CD4-positive, alpha-beta T cell treated with Interleukin-15 for 4 hours (primary cell): ENCODE data around the gene APOM.

Experiments
- DNase-seq: peaks from one replicate; pipeline ENCODE4 v3.0.0-alpha.2; 2020; ENCODE audit warnings: low spot score

Gene APOM

DNA sequence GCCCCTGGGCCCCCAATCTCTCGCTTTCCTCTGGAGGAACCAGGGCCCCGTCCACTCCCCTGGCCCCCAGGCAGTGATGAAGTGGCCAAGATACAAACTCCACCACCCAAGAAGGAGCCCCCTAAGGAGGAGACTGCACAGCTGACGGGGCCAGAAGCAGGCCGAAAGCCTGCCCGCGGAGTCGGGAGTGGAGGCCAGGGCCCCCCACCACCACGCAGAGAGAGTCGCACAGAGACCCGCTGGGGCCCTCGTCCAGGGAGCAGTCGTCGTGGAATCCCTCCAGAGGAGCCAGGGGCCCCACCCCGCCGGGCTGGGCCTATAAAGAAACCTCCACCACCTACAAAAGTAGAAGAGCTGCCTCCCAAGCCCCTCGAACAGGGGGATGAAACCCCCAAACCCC, 24.5 kb upstream of the APOM start:
- no peak for DNase-seq

DNA sequence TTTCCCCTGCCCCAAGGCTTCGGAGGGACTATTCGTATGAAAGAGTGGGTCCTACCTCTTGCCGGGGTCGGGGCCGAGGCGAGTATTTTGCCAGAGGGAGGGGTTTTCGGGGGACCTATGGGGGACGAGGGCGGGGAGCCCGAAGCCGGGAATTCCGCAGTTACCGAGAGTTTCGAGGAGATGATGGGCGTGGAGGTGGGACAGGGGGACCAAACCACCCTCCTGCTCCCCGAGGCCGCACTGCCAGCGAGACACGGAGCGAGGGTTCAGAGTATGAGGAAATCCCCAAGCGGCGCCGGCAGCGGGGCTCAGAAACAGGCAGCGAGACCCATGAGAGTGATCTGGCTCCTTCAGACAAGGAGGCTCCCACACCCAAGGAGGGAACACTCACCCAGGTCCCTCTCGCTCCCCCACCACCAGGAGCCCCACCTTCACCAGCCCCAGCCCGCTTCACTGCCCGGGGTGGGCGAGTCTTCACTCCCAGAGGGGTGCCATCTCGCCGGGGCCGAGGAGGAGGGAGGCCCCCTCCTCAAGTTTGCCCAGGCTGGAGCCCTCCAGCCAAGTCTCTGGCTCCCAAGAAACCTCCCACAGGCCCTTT, 23.9 kb upstream of the APOM start:
- no peak for DNase-seq

DNA sequence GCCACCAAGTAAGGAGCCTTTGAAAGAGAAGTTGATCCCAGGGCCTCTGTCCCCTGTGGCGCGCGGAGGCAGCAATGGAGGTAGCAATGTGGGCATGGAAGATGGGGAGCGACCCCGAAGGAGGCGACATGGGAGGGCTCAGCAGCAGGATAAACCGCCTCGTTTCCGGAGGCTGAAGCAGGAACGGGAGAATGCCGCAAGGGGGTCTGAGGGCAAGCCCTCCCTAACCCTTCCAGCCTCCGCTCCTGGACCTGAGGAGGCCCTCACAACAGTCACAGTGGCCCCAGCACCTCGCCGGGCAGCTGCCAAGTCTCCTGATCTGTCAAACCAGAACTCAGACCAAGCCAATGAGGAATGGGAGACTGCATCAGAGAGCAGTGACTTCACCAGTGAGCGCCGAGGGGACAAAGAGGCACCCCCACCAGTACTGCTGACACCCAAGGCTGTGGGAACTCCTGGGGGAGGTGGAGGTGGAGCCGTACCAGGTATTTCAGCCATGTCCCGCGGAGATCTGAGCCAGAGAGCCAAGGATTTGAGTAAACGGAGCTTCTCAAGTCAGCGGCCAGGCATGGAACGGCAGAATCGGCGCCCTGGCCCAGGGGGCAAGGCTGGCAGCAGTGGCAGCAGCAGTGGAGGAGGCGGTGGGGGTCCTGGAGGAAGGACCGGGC, 23.3 kb upstream of the APOM start:
- no peak for DNase-seq

DNA sequence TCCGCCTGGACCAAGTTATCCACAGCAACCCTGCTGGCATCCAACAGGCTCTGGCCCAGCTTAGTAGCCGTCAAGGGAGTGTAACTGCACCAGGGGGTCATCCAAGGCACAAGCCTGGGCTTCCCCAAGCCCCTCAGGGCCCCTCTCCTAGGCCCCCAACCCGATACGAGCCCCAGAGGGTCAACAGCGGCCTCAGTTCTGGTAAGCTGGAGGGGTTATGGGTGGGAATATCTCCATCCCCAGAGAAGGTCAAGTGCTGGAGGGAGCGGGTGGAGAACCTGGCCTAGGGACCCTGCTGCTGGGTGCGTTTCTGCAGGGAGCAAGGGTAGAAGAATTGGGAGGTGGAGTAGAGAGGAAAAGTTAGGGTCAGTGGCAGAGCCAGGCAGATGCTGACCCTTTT, 22.2 kb upstream of the APOM start:
- no peak for DNase-seq

DNA sequence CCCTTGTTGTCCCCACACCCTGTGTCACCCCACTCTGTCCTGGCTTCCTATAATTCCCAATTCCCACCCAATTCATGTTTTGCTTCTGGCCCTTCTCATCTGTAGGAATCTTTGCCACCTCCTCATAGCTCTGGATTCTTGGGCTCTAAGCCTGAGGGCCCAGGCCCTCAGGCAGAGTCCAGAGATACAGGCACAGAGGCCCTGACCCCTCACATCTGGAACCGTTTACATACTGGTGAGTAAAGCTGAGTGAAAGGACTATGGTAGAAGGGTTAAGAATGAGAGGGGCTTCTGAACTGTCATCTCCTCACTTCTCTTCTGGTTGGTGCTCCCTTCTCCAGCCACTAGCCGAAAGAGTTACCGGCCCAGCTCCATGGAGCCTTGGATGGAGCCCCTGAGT, 21.6 kb upstream of the APOM start:
- DNase-seq: no peak

DNA sequence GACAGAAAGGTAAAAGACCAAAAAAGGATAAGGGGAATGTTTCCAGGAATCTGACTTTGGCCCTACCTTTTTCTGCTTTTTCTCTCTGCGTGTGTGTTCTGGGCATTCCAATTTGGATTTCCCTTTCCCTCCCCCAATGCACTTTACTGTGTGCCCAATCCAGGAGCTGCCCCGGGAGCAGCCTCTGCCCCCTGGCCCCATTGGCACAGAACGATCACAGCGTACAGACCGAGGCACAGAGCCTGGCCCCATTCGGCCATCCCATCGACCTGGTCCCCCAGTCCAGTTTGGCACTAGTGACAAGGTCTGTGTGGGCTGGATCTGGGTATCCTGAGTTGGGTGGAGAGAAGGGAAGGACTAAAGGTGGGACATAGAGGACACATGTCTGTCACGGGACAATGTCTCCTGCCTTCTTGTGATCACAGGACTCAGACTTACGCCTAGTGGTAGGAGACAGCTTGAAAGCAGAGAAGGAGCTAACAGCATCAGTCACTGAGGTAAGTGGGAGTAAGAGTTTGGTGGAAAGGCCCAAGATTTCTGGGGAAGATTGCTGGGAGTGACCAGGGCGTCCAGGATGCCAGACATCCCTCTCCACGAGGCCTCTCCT, 20.6 kb upstream of the APOM start:
- no peak for DNase-seq

DNA sequence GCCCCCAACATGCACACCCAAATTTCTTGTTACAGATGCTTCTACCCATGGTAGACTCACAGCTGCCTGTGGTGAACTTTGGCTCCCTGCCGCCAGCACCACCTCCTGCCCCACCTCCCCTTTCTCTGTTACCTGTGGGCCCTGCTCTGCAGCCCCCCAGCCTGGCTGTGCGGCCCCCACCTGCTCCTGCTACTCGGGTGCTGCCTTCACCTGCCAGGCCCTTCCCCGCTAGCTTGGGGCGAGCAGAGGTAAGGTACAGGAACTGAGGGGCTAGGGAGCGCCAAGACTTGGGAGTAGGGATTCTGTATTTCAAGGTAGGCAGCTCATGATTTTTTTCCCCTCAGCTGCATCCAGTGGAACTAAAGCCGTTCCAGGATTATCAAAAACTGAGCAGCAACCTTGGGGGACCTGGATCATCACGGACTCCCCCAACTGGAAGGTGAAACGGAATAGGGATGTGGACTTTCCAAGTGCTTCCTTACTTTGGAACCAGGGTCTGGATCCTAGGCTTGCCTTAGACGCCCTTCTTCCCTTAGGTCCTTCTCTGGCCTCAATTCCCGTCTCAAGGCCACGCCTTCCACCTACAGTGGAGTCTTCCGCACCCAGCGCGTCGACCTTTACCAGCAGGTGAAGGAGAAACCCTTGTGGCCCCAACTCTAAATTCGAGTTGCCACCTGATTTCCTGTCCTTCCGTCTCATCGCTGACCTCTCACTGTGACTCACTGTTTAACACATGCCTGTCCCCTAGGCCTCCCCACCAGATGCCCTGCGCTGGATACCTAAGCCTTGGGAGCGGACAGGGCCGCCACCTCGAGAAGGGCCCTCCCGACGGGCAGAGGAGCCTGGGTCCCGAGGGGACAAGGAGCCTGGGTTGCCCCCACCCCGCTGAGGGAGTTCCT, 18.7 kb upstream of the APOM start:
- DNase-seq: no peak

DNA sequence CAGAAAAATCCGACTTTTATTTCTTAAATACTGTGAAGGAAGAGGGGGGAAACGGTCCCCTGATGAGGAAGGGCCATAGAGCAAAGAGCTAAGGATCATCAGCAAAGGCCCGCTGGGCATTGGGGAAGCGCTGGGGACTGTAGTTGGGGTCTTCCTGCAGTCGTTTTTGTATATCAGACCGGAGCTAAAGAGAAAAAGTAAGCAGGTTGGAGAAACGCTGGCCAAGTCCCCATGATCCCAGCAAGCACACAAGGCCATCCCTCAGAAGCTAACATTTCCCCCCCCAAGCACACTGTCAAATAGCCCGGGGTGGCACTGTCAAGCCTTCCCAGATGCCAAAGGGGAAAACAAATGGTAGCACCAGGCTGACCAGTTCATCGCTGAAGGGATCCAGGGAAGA, 16.7 kb upstream of the APOM start:
- DNase-seq: no peak

DNA sequence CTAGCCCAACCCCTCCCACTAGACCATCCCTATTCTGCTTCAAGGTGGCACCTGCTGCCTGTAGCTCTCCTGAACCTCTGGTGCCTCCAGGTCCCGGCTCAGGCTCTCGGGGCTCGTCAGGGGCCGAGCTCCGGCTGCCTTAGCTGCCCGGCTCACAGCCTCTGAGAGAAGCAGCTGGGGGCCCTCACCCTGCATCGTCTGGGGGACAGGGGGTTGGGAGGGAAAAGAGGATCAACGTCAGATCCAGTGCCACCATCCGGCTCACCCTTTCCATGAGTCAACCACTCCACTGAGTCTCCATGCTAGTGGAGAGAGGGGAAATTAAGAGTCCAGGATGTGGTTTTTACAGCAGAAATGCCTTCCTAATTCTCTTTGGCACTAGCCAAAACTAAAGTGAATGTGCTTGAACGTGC, 16.2 kb upstream of the APOM start:
- no peak for DNase-seq

DNA sequence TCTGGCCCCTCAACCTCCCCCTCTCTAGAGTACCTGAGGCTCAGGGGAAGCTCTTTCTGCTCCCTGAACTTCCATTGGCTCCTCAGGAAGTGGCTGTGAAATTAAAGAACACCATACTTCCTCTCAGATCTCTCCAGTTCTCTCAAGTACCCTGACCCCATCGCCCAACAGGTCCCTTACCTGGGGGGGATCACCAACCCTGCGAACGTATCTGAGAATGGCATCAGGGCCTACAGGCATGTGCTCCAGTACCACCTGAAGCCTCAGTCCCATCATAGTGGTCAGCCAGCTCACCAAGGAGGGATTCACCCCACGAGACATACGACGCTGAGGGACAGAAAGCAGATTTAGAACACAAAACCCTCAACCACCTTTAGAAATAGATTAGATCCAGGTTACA, 15.1 kb upstream of the APOM start:
- no peak for DNase-seq

DNA sequence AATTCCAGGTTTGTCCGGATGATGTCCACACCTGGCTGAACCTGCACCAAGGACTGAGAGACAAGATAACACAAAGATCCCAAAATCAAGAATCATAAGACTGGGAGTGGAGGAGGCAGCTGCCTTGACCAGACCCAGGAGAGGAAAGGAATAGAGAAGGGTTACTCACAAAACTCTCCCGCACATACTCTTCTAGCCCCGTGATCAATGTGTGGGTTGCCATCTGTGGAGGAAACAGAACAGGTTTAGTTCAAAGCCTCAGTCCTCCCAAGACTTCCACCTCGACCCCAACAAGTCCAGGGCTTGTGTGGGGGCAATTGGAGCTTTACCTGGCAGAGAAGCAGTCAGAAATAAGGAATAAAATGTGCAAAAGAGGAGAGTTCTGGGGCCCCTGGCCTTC, 14.3 kb upstream of the APOM start:
- DNase-seq: no peak

DNA sequence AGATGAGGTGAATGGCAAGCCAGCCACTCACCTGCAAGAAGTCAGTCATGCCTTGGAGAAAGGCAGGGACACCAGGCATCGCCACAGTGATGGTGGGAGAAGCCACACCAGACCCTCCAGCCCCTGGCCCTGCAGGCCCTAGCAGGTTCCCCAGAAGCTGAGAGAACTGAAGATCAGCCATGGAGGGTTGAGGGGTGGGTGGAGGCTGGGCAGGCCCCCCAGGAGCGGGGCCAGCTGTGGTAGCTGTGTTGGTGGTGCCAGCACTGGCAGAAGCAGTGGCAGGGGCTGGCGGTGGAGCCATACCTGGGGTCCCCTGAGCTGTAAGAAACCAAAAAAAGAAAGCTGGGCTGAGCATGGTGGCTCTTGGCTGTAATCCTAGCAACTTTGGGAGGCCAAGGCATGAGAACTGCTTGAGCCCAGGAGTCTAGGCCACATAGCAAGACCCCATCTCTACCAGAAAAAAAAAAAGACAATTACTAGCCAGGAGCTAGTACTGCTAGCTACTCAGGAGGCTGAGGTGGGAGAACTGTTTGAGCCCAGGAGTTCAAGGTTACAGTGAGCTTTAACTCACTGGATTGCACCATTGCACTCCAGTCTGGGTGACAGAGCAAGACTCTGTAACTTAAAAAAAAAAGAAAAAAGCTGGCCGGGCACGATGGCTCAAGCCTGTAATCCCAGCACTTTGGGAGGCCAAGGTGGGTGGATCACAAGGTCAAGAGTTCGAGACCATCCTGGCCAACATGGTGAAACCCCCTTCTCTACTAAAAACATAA, 12.7 kb upstream of the APOM start:
- DNase-seq: no peak

DNA sequence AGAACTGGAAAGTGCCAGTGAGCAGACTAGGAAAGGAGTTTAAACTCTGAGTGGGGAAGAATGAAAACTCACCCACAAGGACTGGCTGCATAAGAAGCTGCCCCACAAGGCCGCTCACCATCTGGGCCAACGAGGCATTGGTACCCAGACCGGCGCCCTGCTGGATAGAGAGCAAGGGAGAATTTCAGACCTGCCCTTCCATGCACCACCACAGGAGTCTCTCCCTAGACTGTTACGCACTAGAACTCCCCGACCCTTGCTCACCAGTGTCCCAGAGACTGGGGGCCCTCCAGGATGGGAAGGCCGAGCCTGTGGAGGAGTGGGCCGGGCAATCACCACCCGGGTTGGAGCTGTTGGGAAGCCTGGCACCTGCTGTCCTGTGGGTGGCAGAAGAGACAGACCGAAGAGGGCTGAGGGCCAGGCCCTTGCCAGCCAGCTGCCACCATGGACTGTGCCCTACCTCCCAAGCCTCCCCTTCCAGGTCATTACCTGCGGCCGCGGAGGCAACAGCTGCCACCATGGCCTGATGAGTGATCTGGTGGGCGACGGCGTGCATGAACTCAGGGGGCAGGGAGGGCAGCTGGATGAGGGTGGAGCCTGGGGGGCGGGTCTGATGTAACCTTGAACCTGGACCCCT, 11.8 kb upstream of the APOM start:
- DNase-seq: no peak

DNA sequence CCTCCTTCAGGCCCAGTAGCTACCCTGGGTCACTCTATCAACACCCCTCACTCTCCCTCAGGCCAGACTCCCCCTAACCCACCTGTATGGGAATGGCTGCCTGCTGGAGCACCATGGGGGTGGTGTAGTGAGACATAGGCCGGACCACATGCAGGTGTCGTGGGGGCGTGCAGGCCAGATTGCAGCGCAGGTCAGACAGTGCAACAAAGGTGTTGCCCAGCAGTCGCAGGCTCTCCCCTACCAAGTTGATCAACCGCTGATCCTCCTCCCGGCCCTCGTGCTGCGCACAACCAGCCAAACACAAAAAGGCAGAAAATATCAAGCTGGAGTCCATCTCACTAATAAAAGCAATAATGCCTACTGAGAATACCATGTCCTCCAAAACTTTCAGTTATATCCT, 10.4 kb upstream of the APOM start:
- no peak for DNase-seq

DNA sequence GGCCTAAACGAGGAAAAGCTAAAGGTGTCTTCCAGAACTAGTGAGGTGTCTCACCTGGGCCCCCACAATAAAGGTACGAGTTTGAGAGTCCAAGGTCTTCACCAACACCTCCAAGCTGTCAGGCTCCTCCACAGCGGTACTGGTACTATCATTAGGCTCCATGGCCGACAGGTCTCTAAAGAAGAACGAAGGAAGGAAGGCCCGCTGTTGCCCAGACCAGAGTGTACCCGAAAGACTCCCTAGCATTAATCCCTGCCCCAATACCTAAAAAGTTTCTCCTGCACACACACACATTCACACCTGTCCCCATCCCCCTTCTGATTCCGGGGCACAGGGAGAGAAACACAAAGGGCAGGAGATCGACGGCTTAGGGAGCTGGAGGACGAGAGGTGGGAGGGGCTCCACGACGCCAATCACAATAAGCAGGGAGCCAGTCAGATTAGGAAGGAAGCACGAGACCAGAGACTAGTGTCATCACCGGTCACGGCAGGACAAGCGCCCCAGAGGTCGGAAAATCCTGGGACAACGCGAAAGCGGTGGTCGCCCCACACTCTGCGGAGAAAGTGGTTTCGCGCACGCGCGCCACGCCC, 4.0 kb upstream of the APOM start:
- DNase-seq: no peak

DNA sequence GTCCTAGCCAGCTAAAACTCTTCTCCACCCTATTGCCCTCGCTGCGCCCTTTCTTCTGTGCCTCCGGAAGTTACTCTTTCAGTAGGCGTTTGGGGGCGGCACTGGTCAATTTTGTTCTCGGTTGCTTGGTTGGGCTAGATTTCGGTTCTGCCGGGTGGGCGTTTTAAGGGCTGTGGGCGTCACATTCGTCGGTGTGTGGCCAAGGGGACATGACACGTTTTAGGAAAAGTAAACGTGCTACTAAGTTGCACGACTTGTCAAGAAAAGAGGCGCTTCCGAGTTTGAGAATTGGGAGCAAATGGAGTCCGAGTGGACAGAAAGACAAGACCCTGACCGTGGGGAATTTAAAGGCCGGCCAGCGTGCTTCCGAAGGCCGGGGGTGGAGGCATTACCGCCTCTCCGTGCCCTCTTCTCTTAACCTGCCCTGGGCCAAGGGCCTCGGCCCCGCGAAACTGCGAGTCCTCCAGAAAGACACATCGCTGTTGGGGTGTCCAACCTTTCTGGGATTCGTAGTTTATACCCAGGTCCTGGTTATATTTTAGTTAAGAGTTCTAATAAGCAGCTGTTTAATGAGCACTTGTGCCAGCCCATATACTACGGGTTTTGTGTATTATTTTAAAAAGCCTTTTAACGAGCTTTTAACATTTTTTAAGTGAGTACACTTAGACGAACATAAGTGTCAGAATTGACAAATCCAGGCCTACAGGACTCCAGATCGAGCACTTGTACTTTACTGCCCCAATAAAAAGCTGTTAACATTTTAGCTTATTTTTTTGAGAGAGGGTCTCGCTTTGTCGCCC, 2.6 kb upstream of the APOM start:
- no peak for DNase-seq

DNA sequence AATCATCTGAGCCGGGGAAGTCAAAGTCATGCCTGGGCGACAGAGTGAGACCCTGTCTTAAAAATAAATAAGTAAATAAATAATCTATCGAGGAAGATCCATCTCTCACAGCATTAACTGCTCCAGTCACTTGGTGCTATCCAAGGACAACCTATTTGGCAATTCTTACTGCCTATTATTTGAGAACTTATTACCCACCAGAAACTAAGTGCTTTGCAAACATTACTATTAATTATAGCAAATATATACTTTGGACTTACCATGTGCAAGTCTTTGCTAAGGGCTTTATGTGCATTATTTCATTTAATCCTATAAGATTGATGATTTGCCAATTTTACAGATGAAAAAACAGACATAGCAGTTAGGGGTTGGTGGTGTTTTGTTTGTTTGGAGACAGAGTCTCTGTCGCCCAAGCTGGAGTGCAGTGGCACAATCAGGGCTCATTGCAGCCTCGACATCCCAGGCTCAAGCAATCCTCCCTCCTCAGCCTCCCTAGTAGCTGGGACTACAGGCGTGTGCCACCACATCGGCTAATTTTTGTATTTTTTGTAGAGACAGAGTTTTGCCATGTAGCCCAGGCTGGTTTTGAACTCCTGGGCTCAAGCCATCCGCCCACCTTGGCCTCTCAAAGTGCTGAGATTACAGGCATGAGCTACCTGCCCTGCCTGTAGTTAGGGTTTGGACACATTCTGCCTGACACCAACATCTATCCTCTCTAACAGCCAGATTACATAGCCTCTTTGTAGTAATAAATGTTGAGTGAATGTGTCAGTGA, 933 bp upstream of the APOM start:
- no peak for DNase-seq

DNA sequence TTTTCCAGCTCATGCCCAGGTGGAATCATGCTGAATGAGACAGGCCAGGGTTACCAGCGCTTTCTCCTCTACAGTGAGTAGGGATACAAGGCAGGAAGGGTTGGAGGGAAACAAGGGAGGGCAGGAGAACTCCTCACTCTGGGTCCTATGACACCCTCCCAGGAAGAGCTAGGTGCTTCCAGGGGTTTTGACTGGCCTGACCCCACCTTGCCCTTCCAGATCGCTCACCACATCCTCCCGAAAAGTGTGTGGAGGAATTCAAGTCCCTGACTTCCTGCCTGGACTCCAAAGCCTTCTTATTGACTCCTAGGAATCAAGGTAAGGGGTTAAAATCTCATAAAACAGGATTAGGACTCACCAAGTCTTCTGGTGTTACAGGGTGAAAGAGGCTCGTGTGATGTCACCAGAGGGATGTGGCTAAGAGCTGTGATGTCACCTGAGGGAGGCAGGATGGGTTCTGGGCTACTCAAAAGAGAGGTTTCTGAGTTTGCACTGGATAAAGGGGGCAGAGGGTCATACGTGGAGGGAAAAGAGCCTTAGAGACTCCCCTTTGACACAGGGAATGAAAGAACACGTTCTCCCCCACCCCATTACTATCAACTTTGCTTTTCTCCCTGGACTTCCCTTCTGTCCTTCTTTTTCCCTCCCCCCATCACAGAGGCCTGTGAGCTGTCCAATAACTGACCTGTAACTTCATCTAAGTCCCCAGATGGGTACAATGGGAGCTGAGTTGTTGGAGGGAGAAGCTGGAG, 1.9 kb downstream of the APOM start:
- DNase-seq: peak; percentile 25

DNA sequence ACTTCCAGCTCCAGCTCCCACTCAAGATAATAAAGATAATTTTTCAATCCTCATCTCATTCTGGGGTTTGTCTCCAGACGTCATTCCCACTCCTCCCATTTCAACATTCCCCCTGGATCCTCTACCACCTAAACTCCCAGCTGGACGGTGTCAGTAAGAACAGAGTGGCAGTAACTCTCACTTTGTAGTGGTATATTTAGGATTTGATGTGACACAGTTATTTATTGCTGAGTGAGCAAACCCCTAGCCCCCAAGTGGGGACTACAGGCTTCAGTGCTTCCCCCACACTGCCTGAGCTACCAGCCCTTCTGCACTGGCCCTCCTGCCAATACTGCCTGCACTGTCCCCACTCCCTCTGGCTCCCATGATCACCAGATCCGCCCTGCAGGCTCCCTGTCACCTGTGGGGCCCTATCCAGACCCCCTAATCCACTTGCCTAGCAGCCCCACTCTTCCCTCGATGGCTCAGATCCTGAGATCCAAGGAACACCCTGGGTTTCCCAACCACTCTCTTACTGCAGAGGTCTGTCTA, 2.5 kb downstream of the APOM start:
- DNase-seq: no peak
